IPS DF 19.7 (cell line): ENCODE results near the gene ACP6.
"Not testable (repeated sequence)": the region's sequence is repeated elsewhere in the genome, so short reads cannot be mapped to it uniquely, and the experiment has no call there.

Experiments used
- DNase-seq: peaks from one replicate; pipeline ENCODE4 v3.0.0-alpha.2; 2013; ENCODE audit warnings: low read depth, low spot score

Gene ACP6

GRCh38 chr1:147620543-147620942 lies 49.8 kb downstream of the ACP6 start:
- DNase-seq: no peak

GRCh38 chr1:147619741-147620140 lies 50.6 kb downstream of the ACP6 start:
- DNase-seq: no peak

GRCh38 chr1:147618771-147619170 lies 51.6 kb downstream of the ACP6 start:
- no peak for DNase-seq

- no peak for DNase-seq
Observed at GRCh38 chr1:147618077-147618569, 52.2 kb downstream of the ACP6 start.

GRCh38 chr1:147614966-147615365 lies 55.4 kb downstream of the ACP6 start:
- DNase-seq: not testable (repeated sequence)

GRCh38 chr1:147613506-147613905 lies 56.8 kb downstream of the ACP6 start:
- no peak for DNase-seq

GRCh38 chr1:147612366-147612765 lies 58.0 kb downstream of the ACP6 start:
- DNase-seq: no peak

GRCh38 chr1:147611586-147611985 lies 58.7 kb downstream of the ACP6 start:
- no peak for DNase-seq

- no peak for DNase-seq
Observed at GRCh38 chr1:147611021-147611426, 59.3 kb downstream of the ACP6 start.

- DNase-seq: no peak
Observed at GRCh38 chr1:147609358-147609757, 61.0 kb downstream of the ACP6 start.

GRCh38 chr1:147608596-147608995 lies 61.7 kb downstream of the ACP6 start:
- no peak for DNase-seq

GRCh38 chr1:147605591-147605990 lies 64.7 kb downstream of the ACP6 start:
- DNase-seq: no peak

- DNase-seq: no peak
Observed at GRCh38 chr1:147603986-147604385, 66.3 kb downstream of the ACP6 start.

GRCh38 chr1:147600119-147601111 lies 69.9 kb downstream of the ACP6 start:
- DNase-seq: no peak

- DNase-seq: peak; percentile 76
Observed at GRCh38 chr1:147599362-147600118, 70.8 kb downstream of the ACP6 start.

GRCh38 chr1:147598621-147599361 lies 71.5 kb downstream of the ACP6 start:
- no peak for DNase-seq

- DNase-seq: no peak
Observed at GRCh38 chr1:147597010-147597409, 73.3 kb downstream of the ACP6 start.
